ENCODE measurements around the gene VBP1. TPM values are rescaled to one million over a fixed set of nuclear protein-coding genes. Genes with fewer than 3 reads are reported as not detected.

Gene VBP1
- polyA plus RNA-seq, 1 donor (not counting 4 experiments of a cell fraction or from before 2014, with no cell fraction given), result 66.8 TPM

DNA sequence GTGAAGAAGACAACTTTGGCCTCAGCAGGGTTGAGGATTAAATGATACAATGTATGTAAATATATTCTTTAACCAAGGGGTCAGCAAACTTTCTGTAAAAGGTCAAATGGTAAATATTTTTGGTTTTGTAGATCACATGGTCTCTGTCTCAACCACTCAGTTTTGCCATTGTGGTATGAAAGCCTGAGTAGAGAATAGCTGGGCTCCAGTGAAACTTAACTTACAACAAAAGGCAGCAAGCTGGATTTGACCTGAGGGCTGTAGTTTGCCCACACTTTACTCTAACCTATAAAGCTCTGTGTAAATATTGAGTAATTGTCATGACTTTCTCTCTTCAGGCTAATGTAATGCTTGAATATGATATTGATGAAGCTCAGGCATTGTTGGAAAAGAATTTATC, 19.6 kb downstream of the VBP1 start:
- peaks cover 4% of the 10 kb centered on the region for H3K79me2 ChIP-seq (ENCODE audit: control insufficient read depth, insufficient read depth, low read length)
- no peak overlapping the region for H3K4me2 ChIP-seq (ENCODE audit: control insufficient read depth, extremely low read depth, insufficient read depth, low read depth, low read length)
- H3K27me3 ChIP-seq (ENCODE audit: control insufficient read depth, extremely low read depth, insufficient read depth, low read length), result no peaks in the 10 kb centered on the region
- peaks cover 5% of the 10 kb centered on the region for H3K4me1 ChIP-seq (ENCODE audit: control insufficient read depth, extremely low read depth, insufficient read depth, low read length)
- peaks cover 7 to 8% of the 10 kb centered on the region in 2 experiments for H3K36me3 ChIP-seq (ENCODE audit: control insufficient read depth in 2 of 2, extremely low read depth in 1 of 2, insufficient read depth in 2 of 2, low read length in 2 of 2)
- H4K20me1 ChIP-seq (ENCODE audit: control insufficient read depth, extremely low read depth, insufficient read depth, low read length), result no peaks in the 10 kb centered on the region
- H3K27ac ChIP-seq (ENCODE audit: control insufficient read depth, insufficient read depth, low read length), result no peak overlapping the region
- TF ChIP-seq EZH2 (IDR thresholded peaks at IDR 0.05; ENCODE audit: low read length), result no peak
- no peak for TF ChIP-seq CTCF (optimal IDR thresholded peaks at IDR 0.05 in 1 of 3, IDR thresholded peaks at IDR 0.05 in 1 of 3, conservative IDR thresholded peaks at IDR 0.05 in 1 of 3; ENCODE audit: extremely low read depth in 1 of 3, insufficient read depth in 2 of 3, low read length in 3 of 3)
- no peak overlapping the region for H2AFZ ChIP-seq (ENCODE audit: control insufficient read depth, low read length)
- FAIRE-seq, result no peak
- no peaks in the 10 kb centered on the region for H3K9me1 ChIP-seq (ENCODE audit: control insufficient read depth, extremely low read depth, insufficient read depth, low read length)
- no peaks in the 10 kb centered on the region for H3K9me3 ChIP-seq (ENCODE audit: control insufficient read depth, low read depth, low read length)
- dilution Hi-C loops (cut with MboI; ENCODE audit: extremely low pct_ligation_motif_present, low sequenced_read_pairs), result no loop called here
- no peak overlapping the region for H3K9ac ChIP-seq (ENCODE audit: control insufficient read depth, extremely low read depth, insufficient read depth, low read length)
- no peak overlapping the region for H3K4me3 ChIP-seq (ENCODE audit: control insufficient read depth in 2 of 3, extremely low read depth in 1 of 3, insufficient read depth in 2 of 3, low read depth in 1 of 3, low read length in 3 of 3)
- no peak for DNase-seq (ENCODE audit: low read depth, low spot score)

DNA sequence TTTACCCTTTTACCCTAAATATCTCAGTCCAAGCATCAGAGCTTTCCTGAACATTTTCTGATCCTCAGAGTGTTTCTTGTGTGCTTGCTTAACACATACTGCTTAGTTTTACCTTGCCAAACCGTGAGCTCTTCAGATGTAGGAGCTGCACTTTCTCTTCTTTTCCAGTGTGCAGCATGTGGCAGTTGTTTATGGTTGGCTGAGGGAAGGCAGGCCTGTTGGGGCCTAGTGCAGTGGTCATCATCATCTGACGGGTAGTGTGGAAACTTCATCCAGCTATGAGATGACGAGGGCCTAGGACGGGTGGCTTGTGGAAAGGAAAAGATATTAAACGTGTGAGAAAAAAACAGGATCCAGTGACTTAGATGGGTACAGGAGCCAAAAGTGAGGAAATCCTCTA, 21.5 kb downstream of the VBP1 start:
- Histone ChIP-seq H3K4me2 (ENCODE audit: control insufficient read depth, extremely low read depth, insufficient read depth, low read depth, low read length) (no peak overlapping the region), H2AFZ (ENCODE audit: control insufficient read depth, low read length) (no peak overlapping the region), H3K4me1 (ENCODE audit: control insufficient read depth, extremely low read depth, insufficient read depth, low read length) (no peaks in the 10 kb centered on the region), H3K79me2 (ENCODE audit: control insufficient read depth, insufficient read depth, low read length) (peaks cover 2% of the 10 kb centered on the region), H3K27me3 (ENCODE audit: control insufficient read depth, extremely low read depth, insufficient read depth, low read length) (no peaks in the 10 kb centered on the region), H4K20me1 (ENCODE audit: control insufficient read depth, extremely low read depth, insufficient read depth, low read length) (no peaks in the 10 kb centered on the region), H3K9me1 (ENCODE audit: control insufficient read depth, extremely low read depth, insufficient read depth, low read length) (no peaks in the 10 kb centered on the region), H3K27ac (ENCODE audit: control insufficient read depth, insufficient read depth, low read length) (no peak overlapping the region), H3K9me3 (ENCODE audit: control insufficient read depth, low read depth, low read length) (no peaks in the 10 kb centered on the region), H3K4me3 (ENCODE audit: control insufficient read depth in 2 of 3, extremely low read depth in 1 of 3, insufficient read depth in 2 of 3, low read depth in 1 of 3, low read length in 3 of 3) (no peak overlapping the region), H3K9ac (ENCODE audit: control insufficient read depth, extremely low read depth, insufficient read depth, low read length) (no peak overlapping the region), H3K36me3 (ENCODE audit: control insufficient read depth in 2 of 2, extremely low read depth in 1 of 2, insufficient read depth in 2 of 2, low read length in 2 of 2) (peaks cover 5 to 7% of the 10 kb centered on the region in 2 experiments)
- DNase-seq (ENCODE audit: low read depth, low spot score), result no peak
- no peak for FAIRE-seq
- dilution Hi-C loops (cut with MboI; ENCODE audit: extremely low pct_ligation_motif_present, low sequenced_read_pairs), result no loop called here
- TF ChIP-seq EZH2 (IDR thresholded peaks at IDR 0.05; ENCODE audit: low read length) (no peak), CTCF (optimal IDR thresholded peaks at IDR 0.05 in 1 of 3, IDR thresholded peaks at IDR 0.05 in 1 of 3, conservative IDR thresholded peaks at IDR 0.05 in 1 of 3; ENCODE audit: extremely low read depth in 1 of 3, insufficient read depth in 2 of 3, low read length in 3 of 3) (no peak)

Measured in keratinocyte (primary cell).